Activated CD4-positive, alpha-beta T cell treated with anti-CD3 and anti-CD28 coated beads, Interleukin-2, amount 50 U/mL, for 24 hours (primary cell): ENCODE measurements around the gene SPEM3.
A peak's percentile ranks its signal among the peaks of the same experiment; 100 is the strongest.

ENCODE experiments used
- DNase-seq, 2 donors: peaks; one replicate each; pipeline ENCODE4 v3.0.0-alpha.2; 2020; ENCODE audit warnings: low read depth in 1 of 2, low spot score in 1 of 2

SPEM3 gene

GRCh38 chr17:7421186-7421585, 7.5 kb upstream of the SPEM3 start:
- no peak for DNase-seq

- DNase-seq: no peak
Observed at GRCh38 chr17:7423679-7424078, 5.0 kb upstream of the SPEM3 start.

- DNase-seq: no peak
Observed at GRCh38 chr17:7425316-7425715, 3.3 kb upstream of the SPEM3 start, which contains the start of gene SPEM2. TSS of gene SPEM2 (plus strand) at chr17:7425616. CDS start at chr17:7425689, 73 bp downstream.

GRCh38 chr17:7425756-7426155, 2.9 kb upstream of the SPEM3 start:
- DNase-seq: no peak

- DNase-seq: no peak
Observed at GRCh38 chr17:7426203-7426863, 2.3 kb upstream of the SPEM3 start.

GRCh38 chr17:7426896-7427489, 1.7 kb upstream of the SPEM3 start:
- DNase-seq: no peak

- no peak for DNase-seq
Observed at GRCh38 chr17:7427549-7427948, 1.1 kb upstream of the SPEM3 start.

- DNase-seq: no peak
Observed at GRCh38 chr17:7429722-7430121, 1.1 kb downstream of the SPEM3 start.

- no peak for DNase-seq
Observed at GRCh38 chr17:7431231-7431630, 2.6 kb downstream of the SPEM3 start.

GRCh38 chr17:7432296-7432695, 3.6 kb downstream of the SPEM3 start:
- no peak for DNase-seq

GRCh38 chr17:7435676-7436555, 7.3 kb downstream of the SPEM3 start:
- DNase-seq: peak; percentile 39 to 40

GRCh38 chr17:7436556-7437368, 8.1 kb downstream of the SPEM3 start:
- peak; percentile 65 to 67 for DNase-seq

GRCh38 chr17:7437369-7437863, 8.8 kb downstream of the SPEM3 start:
- no peak for DNase-seq

GRCh38 chr17:7437950-7438614, 9.4 kb downstream of the SPEM3 start:
- peak; percentile 18 to 37 for DNase-seq

GRCh38 chr17:7438656-7439460, 10.2 kb downstream of the SPEM3 start:
- DNase-seq: no peak

- DNase-seq: no peak
Observed at GRCh38 chr17:7439462-7440112, 10.9 kb downstream of the SPEM3 start, which contains the start of gene FGF11. TSS of gene FGF11 (plus strand) at chr17:7439512. CDS start at chr17:7439621, 109 bp downstream.

GRCh38 chr17:7440113-7440833, 11.6 kb downstream of the SPEM3 start:
- no peak for DNase-seq

GRCh38 chr17:7440834-7441195, 12.2 kb downstream of the SPEM3 start:
- no peak for DNase-seq
